HEK293 (cell line): ENCODE results near the gene CDKL5.

Source experiments
- CTCF ChIA-PET: fragments of 350-600 bp; formaldehyde crosslinking; extraction: SDS; loops from one replicate; lab custom pipeline; 2021; ENCODE audit warnings: antibody characterized with exemption; lab: Yijun Ruan, JAX
- POLR2A ChIA-PET: fragments of 300-600 bp; formaldehyde crosslinking; extraction: SDS; loops from one replicate; lab custom pipeline; 2020; ENCODE audit warnings: antibody characterized with exemption, inconsistent platforms; lab: Yijun Ruan, JAX
- H3K27ac ChIP-seq: fragments of 200-500 bp; sonication (Bioruptor generic); 2 replicates; pipeline ENCODE4 v1.5.1; 2014; ENCODE audit warnings: low read depth, low read length, control low read depth, inconsistent platforms; ENCODE audit errors: extremely low read depth
- H3K36me3 ChIP-seq, 2 experiments: fragments of 200-500 bp in 1 of 2; sonication (Bioruptor generic) in 1 of 2; 1 replicate in 1 of 2; 2 replicates in 1 of 2; pipeline ENCODE4 v1.5.1; 2014 to 2017; ENCODE audit warnings: inconsistent platforms in 2 of 2, low read length in 2 of 2; ENCODE audit not compliant: control insufficient read depth in 2 of 2, insufficient read depth in 1 of 2
- H3K4me1 ChIP-seq: fragments of 200-500 bp; sonication (Bioruptor generic); 2 replicates; pipeline ENCODE4 v1.5.1; 2014; ENCODE audit warnings: mild to moderate bottlenecking, low read length, inconsistent platforms; ENCODE audit not compliant: control insufficient read depth, insufficient read depth
- H3K4me3 ChIP-seq: 2 replicates; pipeline ENCODE4 v1.5.1; 2011; ENCODE audit warnings: low read depth, mild to moderate bottlenecking, control low read depth, low read length, moderate library complexity
- H3K9me3 ChIP-seq: fragments of 200-500 bp; sonication (Bioruptor generic); 2 replicates; pipeline ENCODE4 v1.5.1; 2014; ENCODE audit warnings: low read depth, low read length, inconsistent platforms; ENCODE audit not compliant: control insufficient read depth, insufficient read depth
- CTCF ChIP-seq: fragments of 450-650 bp; formaldehyde crosslinking; IDR thresholded peaks from 2 replicates; pipeline ENCODE4 v1.5.1; 2016; ENCODE audit warnings: missing biosample characterization, missing genetic modification characterization
- SALL2 ChIP-seq: fragments of 450-650 bp; formaldehyde crosslinking; IDR thresholded peaks from 2 replicates; pipeline ENCODE4 v1.5.0; 2017; ENCODE audit warnings: missing biosample characterization, mild to moderate bottlenecking, missing genetic modification characterization, borderline replicate concordance
- ZBTB10 ChIP-seq: fragments of 450-650 bp; formaldehyde crosslinking; IDR thresholded peaks from 2 replicates; pipeline ENCODE4 v1.5.1; 2016; ENCODE audit warnings: missing biosample characterization, missing genetic modification characterization
- ZBTB11 ChIP-seq: fragments of 450-650 bp; formaldehyde crosslinking; conservative IDR thresholded peaks from 2 replicates; pipeline ENCODE4 v1.5.1; 2016; ENCODE audit warnings: low read depth, missing biosample characterization, missing genetic modification characterization
- ZBTB21 ChIP-seq: fragments of 450-650 bp; formaldehyde crosslinking; IDR thresholded peaks from 2 replicates; pipeline ENCODE4 v1.5.1; 2017; ENCODE audit warnings: missing biosample characterization, missing genetic modification characterization
- ZBTB7A ChIP-seq: fragments of 450-650 bp; formaldehyde crosslinking; IDR thresholded peaks from 2 replicates; pipeline ENCODE4 v1.5.1; 2016; ENCODE audit warnings: low read depth, missing biosample characterization, missing genetic modification characterization
- ZNF148 ChIP-seq: fragments of 450-650 bp; formaldehyde crosslinking; IDR thresholded peaks from 2 replicates; pipeline ENCODE4 v1.5.0; 2017; ENCODE audit warnings: missing biosample characterization, missing genetic modification characterization, borderline replicate concordance
- ZNF2 ChIP-seq: fragments of 450-650 bp; formaldehyde crosslinking; IDR thresholded peaks from 2 replicates; pipeline ENCODE4 v1.5.1; 2016; ENCODE audit warnings: missing biosample characterization, missing genetic modification characterization
- ZNF654 ChIP-seq: fragments of 450-650 bp; formaldehyde crosslinking; IDR thresholded peaks from 2 replicates; pipeline ENCODE4 v1.5.1; 2016; ENCODE audit warnings: low read depth, missing biosample characterization, missing genetic modification characterization
- ZNF692 ChIP-seq: fragments of 450-650 bp; formaldehyde crosslinking; IDR thresholded peaks from 2 replicates; pipeline ENCODE4 v1.5.1; 2016; ENCODE audit warnings: missing biosample characterization, missing genetic modification characterization

CDKL5 gene

GRCh38 chrX:18425199-18426003 lies at the start of gene CDKL5 (continued):
- peak; percentile 83 for TF ChIP-seq ZBTB10 (tag by site-specific recombination)
- TF ChIP-seq, all 188 proteins: peak for 20

- H3K36me3 ChIP-seq, result no peaks in the 10 kb centered on the region
- POLR2A ChIA-PET, result no interaction called here
- no peaks in the 10 kb centered on the region for H3K9me3 ChIP-seq
- H3K27ac ChIP-seq, result no peak overlapping the region
- no peaks in the 10 kb centered on the region for H3K4me1 ChIP-seq
- TF ChIP-seq ZNF2 (peak; percentile 85), ZBTB21 (no peak), ZBTB7A (tag by site-specific recombination) (no peak), ZNF654 (tag by site-specific recombination) (peak; percentile 82), CTCF (tag by site-specific recombination) (0 out of 2 replicates have a peak, but pooled peaks have one; percentile 40), ZNF692 (no peak), SALL2 (tag by site-specific recombination) (no peak), ZBTB11 (peak; percentile 44; the same call in 1 of the 2 replicates), ZNF148 (no peak)
- TF ChIP-seq, all 188 proteins: peak for 4
- no peak overlapping the region for H3K4me3 ChIP-seq
- CTCF ChIA-PET, result interaction anchor here (0.5 to 2.5 kb wide), 15 partner anchors 33 to 848 kb away, joined by 3 to 13 read pairs (median 3); no protein-coding TSS in a partner anchor
Observed at GRCh38 chrX:18377796-18378195, 47.6 kb upstream of the CDKL5 start.
